Large intestine (tissue), 3 donors: ENCODE results near the gene PLOD2. TPM values are rescaled to one million over a fixed set of nuclear protein-coding genes. Genes with fewer than 3 reads are reported as not detected.

Source experiments
- DNase-seq, 2 donors: peaks; one replicate each; pipeline versions ENCODE4 v3.0.0 to v3.0.0-alpha.2; 2013
- H3K27ac ChIP-seq: one replicate; pipeline ENCODE4 v1.5.1; 2013; ENCODE audit warnings: low read length
- H3K27me3 ChIP-seq: 2 replicates; pipeline ENCODE4 v1.6.1; 2013; ENCODE audit warnings: low read length; ENCODE audit not compliant: control insufficient read depth, insufficient read depth
- H3K36me3 ChIP-seq: 2 replicates; pipeline ENCODE4 v1.6.1; 2013; ENCODE audit warnings: low read length; ENCODE audit not compliant: control insufficient read depth, insufficient read depth
- H3K4me1 ChIP-seq: one replicate; pipeline ENCODE4 v1.6.1; 2013; ENCODE audit warnings: low read length; ENCODE audit not compliant: control insufficient read depth, insufficient read depth
- H3K4me3 ChIP-seq: one replicate; pipeline ENCODE4 v1.5.1; 2013; ENCODE audit warnings: low read length
- H3K9me3 ChIP-seq: one replicate; pipeline ENCODE4 v1.6.1; 2013; ENCODE audit warnings: mild to moderate bottlenecking, low read depth, low read length, moderate library complexity; ENCODE audit not compliant: control insufficient read depth
- WGBS: methylation state at CpG from one replicate; pipeline ENCODE4 v1.1.5; 2013; ENCODE audit warnings: low lambda C conversion rate; ENCODE audit not compliant: insufficient coverage; 5-methylcytosine and 5-hydroxymethylcytosine counted together
- polyA plus RNA-seq: library from polyadenylated mRNA; unstranded; fragments of 120-200 nt; gene quantifications from one replicate; pipeline ENCODE4 v1.2.1, GENCODE V29; 2013

Gene PLOD2
- polyA plus RNA-seq, 1 donor: 92.2 TPM

GRCh38 chr3:146087116-146087515 is 73.9 kb downstream of the PLOD2 start:
- Histone ChIP-seq H3K27ac (no peak overlapping the region), H3K9me3 (no peaks in the 10 kb centered on the region), H3K27me3 (no peaks in the 10 kb centered on the region), H3K36me3 (no peaks in the 10 kb centered on the region), H3K4me1 (no peaks in the 10 kb centered on the region), H3K4me3 (no peak overlapping the region)
- no peak for DNase-seq
- no CpG with 5 or more reads among the region's 1 CpG for WGBS

- Histone ChIP-seq H3K4me3 (no peak overlapping the region), H3K27me3 (no peaks in the 10 kb centered on the region), H3K4me1 (no peaks in the 10 kb centered on the region), H3K27ac (no peak overlapping the region), H3K36me3 (peaks cover 2% of the 10 kb centered on the region), H3K9me3 (no peaks in the 10 kb centered on the region)
- 86% methylated on average over 2 of the region's 3 CpGs for WGBS
- DNase-seq: no peak
Observed at GRCh38 chr3:146086211-146086610, 74.8 kb downstream of the PLOD2 start.

GRCh38 chr3:146085678-146086077 is 75.3 kb downstream of the PLOD2 start:
- 100% methylated on average over 1 of the region's 2 CpGs for WGBS
- no peaks in the 10 kb centered on the region for H3K27me3 ChIP-seq
- peaks cover 2% of the 10 kb centered on the region for H3K36me3 ChIP-seq
- no peak overlapping the region for H3K27ac ChIP-seq
- H3K4me3 ChIP-seq: no peak overlapping the region
- no peaks in the 10 kb centered on the region for H3K9me3 ChIP-seq
- DNase-seq: no peak
- H3K4me1 ChIP-seq: no peaks in the 10 kb centered on the region

- Histone ChIP-seq H3K27ac (no peak overlapping the region), H3K4me1 (no peaks in the 10 kb centered on the region), H3K36me3 (peaks cover 17% of the 10 kb centered on the region), H3K4me3 (no peak overlapping the region), H3K27me3 (no peaks in the 10 kb centered on the region), H3K9me3 (no peaks in the 10 kb centered on the region)
- no peak for DNase-seq
- 50% methylated on average over 1 of the region's 2 CpGs for WGBS
Observed at GRCh38 chr3:146080578-146080977, 80.4 kb downstream of the PLOD2 start.

GRCh38 chr3:146078031-146078430 is 83.0 kb downstream of the PLOD2 start:
- no CpG with 5 or more reads among the region's 2 CpGs for WGBS
- DNase-seq: no peak
- H3K4me1 ChIP-seq: no peaks in the 10 kb centered on the region
- peaks cover 17% of the 10 kb centered on the region for H3K36me3 ChIP-seq
- H3K4me3 ChIP-seq: no peak overlapping the region
- no peak overlapping the region for H3K27ac ChIP-seq
- H3K9me3 ChIP-seq: no peaks in the 10 kb centered on the region
- H3K27me3 ChIP-seq: no peaks in the 10 kb centered on the region

GRCh38 chr3:146077181-146077580 is 83.8 kb downstream of the PLOD2 start:
- H3K36me3 ChIP-seq: peaks cover 20% of the 10 kb centered on the region
- no CpG with 5 or more reads among the region's 1 CpG for WGBS
- no peak overlapping the region for H3K4me3 ChIP-seq
- H3K4me1 ChIP-seq: no peaks in the 10 kb centered on the region
- H3K9me3 ChIP-seq: no peaks in the 10 kb centered on the region
- no peak for DNase-seq
- H3K27ac ChIP-seq: no peak overlapping the region
- H3K27me3 ChIP-seq: no peaks in the 10 kb centered on the region

GRCh38 chr3:146072824-146073223 is 88.2 kb downstream of the PLOD2 start:
- Histone ChIP-seq H3K4me1 (no peaks in the 10 kb centered on the region), H3K4me3 (no peak overlapping the region), H3K27ac (no peak overlapping the region), H3K36me3 (peaks cover 24% of the 10 kb centered on the region), H3K27me3 (no peaks in the 10 kb centered on the region), H3K9me3 (no peaks in the 10 kb centered on the region)
- no peak for DNase-seq

- peak overlapping the region; percentile 0 for H3K27ac ChIP-seq
Observed at GRCh38 chr3:146072061-146072460, 88.9 kb downstream of the PLOD2 start.

GRCh38 chr3:146071632-146072031 is 89.4 kb downstream of the PLOD2 start:
- Histone ChIP-seq H3K4me3 (no peak overlapping the region), H3K27ac (no peak overlapping the region), H3K9me3 (no peaks in the 10 kb centered on the region), H3K27me3 (no peaks in the 10 kb centered on the region), H3K36me3 (peaks cover 22% of the 10 kb centered on the region), H3K4me1 (no peaks in the 10 kb centered on the region)
- DNase-seq: no peak
- 73% methylated on average over 1 of the region's 2 CpGs for WGBS

More at GRCh38 chr3:146072061-146072460, 88.9 kb downstream of the PLOD2 start:
- WGBS: 14% methylated on average over 1 of the region's 3 CpGs
- peaks cover 22% of the 10 kb centered on the region for H3K36me3 ChIP-seq
- no peak overlapping the region for H3K4me3 ChIP-seq
- DNase-seq: peak; percentile 9 to 45
- H3K9me3 ChIP-seq: no peaks in the 10 kb centered on the region
- no peaks in the 10 kb centered on the region for H3K4me1 ChIP-seq
- no peaks in the 10 kb centered on the region for H3K27me3 ChIP-seq

- Histone ChIP-seq H3K27me3 (no peaks in the 10 kb centered on the region), H3K9me3 (no peaks in the 10 kb centered on the region), H3K4me1 (no peaks in the 10 kb centered on the region), H3K36me3 (peaks cover 19% of the 10 kb centered on the region), H3K27ac (no peak overlapping the region), H3K4me3 (no peak overlapping the region)
- no peak for DNase-seq
- WGBS: 100% methylated on average over 1 of the region's 3 CpGs
Observed at GRCh38 chr3:146067048-146067447, 93.9 kb downstream of the PLOD2 start.

- H3K4me1 ChIP-seq: no peaks in the 10 kb centered on the region
- WGBS: 42% methylated on average over 2 of the region's 2 CpGs
- no peak overlapping the region for H3K27ac ChIP-seq
- H3K9me3 ChIP-seq: no peaks in the 10 kb centered on the region
- H3K36me3 ChIP-seq: peaks cover 13% of the 10 kb centered on the region
- H3K4me3 ChIP-seq: no peak overlapping the region
- DNase-seq: peak; percentile 20 to 27
- H3K27me3 ChIP-seq: no peaks in the 10 kb centered on the region
Observed at GRCh38 chr3:146065573-146066006, 95.4 kb downstream of the PLOD2 start.
